ENCODE measurements around the gene DOCK10. TPM values are rescaled to one million over a fixed set of nuclear protein-coding genes. Genes with fewer than 3 reads are reported as not detected.

The DOCK10 gene
- total and polyA plus RNA-seq, 2 donors (not counting 3 experiments of a cell fraction or from before 2014, with no cell fraction given), result 5.8 to 23.0 TPM

DNA sequence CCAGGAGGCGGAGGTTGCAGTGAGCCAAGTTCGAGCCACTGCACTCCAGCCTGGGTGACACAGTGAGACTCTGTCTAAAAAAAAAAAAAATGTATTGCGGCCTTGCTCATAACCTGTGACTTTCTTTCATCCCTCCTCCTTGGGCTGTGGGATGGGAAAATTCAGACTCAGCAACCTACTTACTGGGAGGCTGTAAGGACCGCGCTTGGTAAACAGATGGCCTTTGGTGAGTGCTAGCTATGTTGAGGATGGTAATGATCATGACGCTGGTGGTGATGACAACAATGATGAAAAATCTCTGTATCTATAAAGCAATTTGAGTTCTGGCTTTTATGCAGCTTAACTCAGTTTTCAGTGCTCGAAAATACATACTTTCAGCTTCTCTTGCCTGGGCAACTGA lies 261.4 kb downstream of the DOCK10 start:
- intact Hi-C loops (cut with micrococcal nuclease) (loop anchor here (10.0 kb wide), 1 partner anchor 884 kb away; no protein-coding TSS in a partner anchor), dilution Hi-C loops (cut with MboI; ENCODE audit: extremely low pct_ligation_motif_present, low sequenced_read_pairs) (no loop called here)
- CTCF ChIA-PET, result interaction anchor here (0.9 to 1.5 kb wide), 6 partner anchors 15 to 811 kb away, joined by 3 to 5 read pairs (median 4); no protein-coding TSS in a partner anchor
- Histone ChIP-seq H3K27me3 (ENCODE audit: control insufficient read depth in 2 of 2, insufficient read depth in 2 of 2, low read length in 2 of 2) (no peaks in the 10 kb centered on the region), H3K9me3 (replicated peaks; ENCODE audit: control insufficient read depth, insufficient read depth, low read length) (no peaks in the 10 kb centered on the region), H4K20me1 (replicated peaks; ENCODE audit: control insufficient read depth, extremely low read depth, insufficient read depth, low read length) (no peaks in the 10 kb centered on the region), H3K9ac (replicated peaks; ENCODE audit: extremely low read depth, insufficient read depth, low read length) (no peak overlapping the region), H3K36me3 (ENCODE audit: control insufficient read depth in 2 of 2, extremely low read depth in 1 of 2, insufficient read depth in 2 of 2, low read length in 2 of 2) (peaks cover 0 to 7% of the 10 kb centered on the region in 2 experiments), H2AFZ (ENCODE audit: low read depth, low read length) (no peak overlapping the region), H3K4me2 (ENCODE audit: insufficient read depth, low read length) (no peak overlapping the region), H3K9me1 (replicated peaks; ENCODE audit: control insufficient read depth, extremely low read depth, insufficient read depth, low read length) (no peaks in the 10 kb centered on the region), H3K4me1 (ENCODE audit: control insufficient read depth, extremely low read depth, insufficient read depth, low read length) (no peaks in the 10 kb centered on the region), H3K27ac (ENCODE audit: insufficient read depth, low read depth, low read length) (no peak overlapping the region), H3K4me3 (replicated peaks in 1 of 3; ENCODE audit: insufficient read depth in 1 of 3, low read depth in 1 of 3, low read length in 3 of 3) (no peak overlapping the region), H3K79me2 (ENCODE audit: control insufficient read depth, insufficient read depth, low read length) (no peaks in the 10 kb centered on the region)
- FAIRE-seq, result no peak
- DNase-seq (ENCODE audit: low read depth, low spot score), result no peak
- TF ChIP-seq MYC (IDR thresholded peaks at IDR 0.05; ENCODE audit: low read depth, low read length) (no peak), GATA2 (IDR thresholded peaks at IDR 0.05; ENCODE audit: insufficient read depth, insufficient read length, low read depth, low read length) (no peak), POLR2AphosphoS5 (IDR thresholded peaks at IDR 0.05; ENCODE audit: insufficient read depth, low read depth, low read length) (no peak), FOS (IDR thresholded peaks at IDR 0.05; ENCODE audit: borderline replicate concordance, insufficient read depth, low read length) (no peak), POLR2A (IDR thresholded peaks at IDR 0.05; ENCODE audit: low read depth, low read length) (no peak), JUN (IDR thresholded peaks at IDR 0.05; ENCODE audit: borderline replicate concordance, insufficient read depth, insufficient read length, low read depth) (no peak), EZH2 (IDR thresholded peaks at IDR 0.05; ENCODE audit: borderline replicate concordance, low read depth, low read length, severe bottlenecking) (no peak)
- TF ChIP-seq, protein P1, sequence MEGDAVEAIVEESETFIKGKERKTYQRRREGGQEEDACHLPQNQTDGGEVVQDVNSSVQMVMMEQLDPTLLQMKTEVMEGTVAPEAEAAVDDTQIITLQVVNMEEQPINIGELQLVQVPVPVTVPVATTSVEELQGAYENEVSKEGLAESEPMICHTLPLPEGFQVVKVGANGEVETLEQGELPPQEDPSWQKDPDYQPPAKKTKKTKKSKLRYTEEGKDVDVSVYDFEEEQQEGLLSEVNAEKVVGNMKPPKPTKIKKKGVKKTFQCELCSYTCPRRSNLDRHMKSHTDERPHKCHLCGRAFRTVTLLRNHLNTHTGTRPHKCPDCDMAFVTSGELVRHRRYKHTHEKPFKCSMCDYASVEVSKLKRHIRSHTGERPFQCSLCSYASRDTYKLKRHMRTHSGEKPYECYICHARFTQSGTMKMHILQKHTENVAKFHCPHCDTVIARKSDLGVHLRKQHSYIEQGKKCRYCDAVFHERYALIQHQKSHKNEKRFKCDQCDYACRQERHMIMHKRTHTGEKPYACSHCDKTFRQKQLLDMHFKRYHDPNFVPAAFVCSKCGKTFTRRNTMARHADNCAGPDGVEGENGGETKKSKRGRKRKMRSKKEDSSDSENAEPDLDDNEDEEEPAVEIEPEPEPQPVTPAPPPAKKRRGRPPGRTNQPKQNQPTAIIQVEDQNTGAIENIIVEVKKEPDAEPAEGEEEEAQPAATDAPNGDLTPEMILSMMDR (IDR thresholded peaks at IDR 0.05; ENCODE audit: extremely low read depth in 1 of 2, insufficient read depth in 1 of 2, low read depth in 1 of 2, low read length in 2 of 2), result no peak
- TF ChIP-seq, protein P2, sequence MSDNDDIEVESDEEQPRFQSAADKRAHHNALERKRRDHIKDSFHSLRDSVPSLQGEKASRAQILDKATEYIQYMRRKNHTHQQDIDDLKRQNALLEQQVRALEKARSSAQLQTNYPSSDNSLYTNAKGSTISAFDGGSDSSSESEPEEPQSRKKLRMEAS (IDR thresholded peaks at IDR 0.05; ENCODE audit: insufficient read depth, insufficient read length), result no peak
- BruUV-seq (replicated peaks), result no TSS peak
- POLR2A ChIA-PET, result no interaction called here
